Amniotic stem cell (primary cell): ENCODE results near the gene ENTR1.
"Not testable (repeated sequence)": the region's sequence is repeated elsewhere in the genome, so short reads cannot be mapped to it uniquely, and the experiment has no call there.

Source experiments
- DNase-seq: peaks from one replicate; lab custom pipeline; 2025; lab: John Stamatoyannopoulos, UW

The ENTR1 gene

GRCh38 chr9:136438548-136439480 is 28.4 kb upstream of the ENTR1 start:
- DNase-seq = peak; percentile 7

GRCh38 chr9:136437839-136438547 is 27.6 kb upstream of the ENTR1 start:
- no peak for DNase-seq

- no peak for DNase-seq
These were observed 27.0 kb upstream of the ENTR1 start for GRCh38 chr9:136437430-136437829.

DNA sequence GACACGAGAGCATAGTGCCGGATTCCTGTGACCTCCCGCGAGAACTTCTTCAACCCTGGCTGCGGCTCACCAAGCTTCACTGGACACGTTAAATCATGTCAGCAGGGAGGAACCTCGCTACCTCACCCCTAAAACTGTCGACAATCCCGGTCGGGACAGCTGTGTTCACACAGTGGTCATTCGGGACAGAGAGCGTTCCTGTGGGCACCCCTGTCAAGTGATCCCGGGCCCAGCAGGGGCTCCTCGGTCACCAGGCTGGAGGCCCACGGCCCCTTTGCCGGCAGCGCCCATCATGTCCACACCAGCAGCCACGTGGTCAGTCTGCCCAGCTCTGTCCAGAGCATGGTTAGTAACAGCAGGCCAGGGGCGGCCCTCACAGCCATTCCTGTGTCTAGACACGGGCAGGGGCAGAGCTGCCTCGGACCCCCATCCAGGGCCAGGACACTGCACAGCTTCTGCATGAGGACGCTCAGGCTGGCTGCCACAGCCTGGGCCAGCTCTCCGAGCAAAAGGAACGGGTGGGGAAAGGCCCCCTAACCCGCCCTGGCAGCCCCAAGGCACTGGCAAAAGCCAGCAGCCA is 25.7 kb upstream of the ENTR1 start:
- DNase-seq = no peak

- no peak for DNase-seq
These were observed 24.3 kb upstream of the ENTR1 start for GRCh38 chr9:136434580-136435169.

DNA sequence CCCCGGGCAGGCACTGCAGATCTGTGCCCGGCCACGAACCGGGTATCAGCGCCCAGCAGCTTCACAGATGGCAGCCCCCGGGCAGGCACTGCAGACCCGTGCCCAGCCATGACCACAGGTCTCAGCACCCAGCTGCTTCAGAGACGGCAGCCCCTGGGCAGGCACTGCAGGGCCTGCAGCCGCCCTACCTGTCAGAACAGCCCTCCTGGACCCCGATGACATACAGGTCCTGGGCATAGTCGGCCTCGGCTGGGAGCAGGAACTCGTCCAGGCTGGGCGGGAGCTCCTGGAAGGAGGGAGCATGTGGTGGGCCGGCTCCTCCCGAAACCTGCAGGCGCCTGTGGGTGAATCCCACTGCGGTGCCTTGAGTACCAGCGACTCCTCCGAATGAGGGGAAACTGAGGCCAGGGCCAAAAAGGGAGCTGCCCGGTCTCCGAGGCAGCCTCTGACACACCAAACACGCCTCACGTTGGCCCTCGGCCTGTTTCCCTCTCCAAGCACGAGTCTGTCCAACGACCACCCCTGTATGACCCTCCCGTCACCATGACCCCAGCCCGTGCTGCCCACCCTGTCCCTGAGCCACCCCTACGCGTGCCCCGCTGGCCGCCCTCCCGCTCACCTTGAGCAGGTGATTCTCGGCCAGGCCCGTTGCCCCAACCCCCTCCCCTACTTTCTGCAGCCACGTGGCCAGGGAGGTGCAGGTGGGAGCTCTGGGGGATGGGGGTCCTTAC is 23.6 kb upstream of the ENTR1 start:
- no peak for DNase-seq

- no peak for DNase-seq
These were observed 22.8 kb upstream of the ENTR1 start for GRCh38 chr9:136433043-136433715.

GRCh38 chr9:136432591-136432990 is 22.2 kb upstream of the ENTR1 start:
- DNase-seq = no peak

DNA sequence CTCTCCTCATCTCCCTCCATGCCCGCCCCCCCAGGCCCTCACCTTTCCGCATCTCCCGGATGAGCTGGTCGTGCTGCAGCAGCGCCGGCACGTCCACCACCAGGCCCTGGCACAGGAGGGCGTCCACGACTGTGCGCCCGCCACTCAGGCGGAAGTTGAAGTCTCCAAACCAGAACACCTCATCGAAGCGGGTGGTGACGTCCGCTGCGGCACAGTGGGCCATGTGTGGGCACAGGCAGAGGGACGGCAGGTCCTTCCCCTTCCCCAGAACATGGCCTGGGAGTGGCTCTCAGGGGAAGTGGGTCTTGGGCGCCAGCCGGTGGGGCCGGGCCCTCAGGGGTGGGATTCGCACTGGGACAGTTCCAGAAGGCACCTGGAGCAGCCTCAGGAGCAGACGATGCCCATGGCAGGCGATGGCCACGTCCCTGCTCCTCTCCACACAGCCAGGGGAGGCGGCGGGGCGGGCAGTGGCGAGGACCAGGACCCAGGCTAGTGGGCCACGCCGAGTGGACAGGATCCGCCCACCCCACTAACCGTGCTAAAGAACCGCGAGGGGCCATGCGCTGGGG is 21.5 kb upstream of the ENTR1 start:
- DNase-seq = no peak

DNA sequence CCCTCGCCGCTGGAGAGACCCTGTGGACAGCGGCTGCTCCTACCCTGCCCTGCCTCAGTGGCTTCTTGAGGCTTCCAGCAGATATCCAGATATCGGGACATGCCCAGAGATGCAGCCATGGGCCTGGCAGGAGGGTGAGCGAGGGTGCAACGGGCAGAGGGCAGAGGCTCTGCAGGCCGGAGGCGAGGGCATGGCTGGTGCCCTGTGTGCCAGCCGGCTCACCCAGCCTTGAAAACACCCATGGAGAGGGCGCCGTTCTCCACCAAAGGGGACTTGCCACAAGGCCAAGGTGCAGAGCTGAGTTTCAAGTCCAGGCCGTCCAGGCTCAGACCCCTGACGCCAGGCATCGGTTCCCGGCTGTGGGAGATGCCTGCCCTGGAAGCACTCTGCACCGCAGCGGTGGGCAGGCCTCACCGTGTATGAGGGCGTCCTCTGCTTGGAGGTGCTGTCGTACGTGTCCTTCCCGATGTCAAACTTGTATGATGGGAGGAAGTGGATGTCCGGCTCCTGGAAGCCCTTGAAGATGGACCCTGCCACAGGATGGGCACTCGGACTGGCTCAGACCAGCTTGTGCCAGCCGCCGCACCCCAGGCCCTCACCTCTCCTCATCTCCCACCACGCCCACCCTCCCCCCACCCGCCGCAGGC is 20.3 kb upstream of the ENTR1 start:
- DNase-seq = no peak

DNA sequence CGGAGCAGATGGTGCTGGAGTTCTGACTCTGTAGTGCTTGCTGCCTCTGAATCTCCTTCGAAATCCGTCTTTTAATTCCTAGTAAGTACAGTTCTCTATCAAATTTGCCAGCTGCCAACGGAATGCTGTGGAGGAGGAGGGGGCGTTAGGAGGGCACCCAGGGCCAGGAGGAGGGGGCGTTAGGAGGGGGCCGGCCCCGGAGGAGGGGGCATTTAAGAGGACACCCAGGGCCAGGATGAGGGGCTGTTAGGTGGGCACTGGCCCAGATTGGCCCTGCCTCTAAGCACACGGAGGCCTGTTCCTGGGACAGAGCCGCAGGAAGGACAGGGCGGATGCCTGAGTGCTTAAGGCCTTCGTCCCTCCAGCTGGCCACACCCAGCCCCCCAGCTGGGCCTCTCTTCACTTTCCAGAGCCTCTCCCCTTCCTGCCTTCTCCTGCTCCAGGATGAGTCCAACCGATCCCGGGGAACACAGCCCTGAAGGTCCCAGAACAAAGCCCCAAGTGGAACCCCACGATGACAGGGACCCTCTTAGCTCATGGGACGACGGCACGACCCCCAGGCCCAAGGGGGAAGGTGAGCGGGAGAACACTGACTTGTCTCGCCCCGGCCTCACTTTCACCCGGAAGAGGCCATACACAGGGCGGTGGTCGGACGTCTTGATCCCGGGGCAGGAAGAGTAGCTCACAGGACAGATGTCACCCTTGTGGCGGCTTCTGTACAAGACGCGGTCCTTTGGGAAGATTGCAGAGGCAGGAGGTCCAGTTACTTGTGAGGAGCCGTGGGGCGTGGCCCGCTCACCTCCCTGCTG is 19.5 kb upstream of the ENTR1 start:
- DNase-seq = no peak

- no peak for DNase-seq
These were observed 18.7 kb upstream of the ENTR1 start for GRCh38 chr9:136429075-136429628.

DNA sequence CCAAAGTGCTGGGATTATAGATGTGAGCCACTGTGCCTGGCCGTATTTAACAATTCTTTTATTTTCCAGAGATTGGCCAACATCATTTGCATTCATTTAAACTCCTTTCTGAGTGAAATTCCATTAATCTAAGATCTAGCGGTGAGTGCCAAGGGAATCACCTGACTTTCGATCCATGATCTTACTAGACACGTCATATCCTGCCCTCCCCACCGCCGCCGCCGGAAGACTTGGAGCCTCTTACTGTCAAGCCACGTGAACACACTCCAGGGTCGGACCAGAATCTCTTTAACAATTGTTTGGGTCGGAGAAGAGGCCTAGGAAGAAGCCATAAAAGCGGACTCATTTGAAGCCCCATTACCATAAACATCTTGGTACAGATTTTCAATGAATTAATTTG is 16.4 kb upstream of the ENTR1 start:
- no peak for DNase-seq

- DNase-seq = not testable (repeated sequence)
These were observed 15.0 kb upstream of the ENTR1 start for GRCh38 chr9:136425367-136425766.

- DNase-seq = no peak
These were observed 14.4 kb upstream of the ENTR1 start for GRCh38 chr9:136424750-136425362.

- no peak for DNase-seq
These were observed 13.2 kb upstream of the ENTR1 start for GRCh38 chr9:136423432-136424146.

DNA sequence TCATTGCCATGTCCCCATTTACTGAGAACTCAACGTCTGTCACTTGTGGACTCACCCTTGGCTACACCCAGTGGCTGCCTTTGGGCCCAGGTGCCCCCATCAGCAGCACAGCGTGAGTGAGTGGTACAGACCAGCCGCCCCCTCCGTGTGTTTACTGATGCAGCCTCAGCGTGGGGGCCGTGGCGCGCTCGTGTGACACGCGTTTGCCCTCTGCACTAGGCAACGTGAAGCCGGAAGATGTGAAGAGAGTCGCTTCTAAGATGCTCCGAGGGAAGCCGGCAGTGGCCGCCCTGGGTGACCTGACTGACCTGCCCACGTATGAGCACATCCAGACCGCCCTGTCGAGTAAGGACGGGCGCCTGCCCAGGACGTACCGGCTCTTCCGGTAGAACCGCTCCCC is 12.5 kb upstream of the ENTR1 start:
- DNase-seq = no peak

GRCh38 chr9:136421791-136422190 is 11.4 kb upstream of the ENTR1 start:
- DNase-seq = no peak
